Measurements from ENCODE around the gene PKIB.
"Not testable (repeated sequence)": the region's sequence is repeated elsewhere in the genome, so short reads cannot be mapped to it uniquely, and the experiment has no call there.

Gene PKIB

GRCh38 chr6:122609881-122610689 is at the start of gene PKIB:
Gene PKIB, plus strand, starts transcription at chr6:122610405. Its CDS starts 107,390 bp downstream, at chr6:122717795.
- DNase-seq = peak; percentile 77
- in situ Hi-C loops (cut with HindIII; ENCODE audit: low pct_ligation_motif_present, low pct_unique_long_range_greater_than_20kb, low sequenced_read_pairs) = no loop called here

GRCh38 chr6:122563364-122564052 is 46.7 kb upstream of the PKIB start:
- DNase-seq = no peak
- in situ Hi-C loops (cut with HindIII; ENCODE audit: low pct_ligation_motif_present, low pct_unique_long_range_greater_than_20kb, low sequenced_read_pairs) = no loop called here

- DNase-seq = no peak
- in situ Hi-C loops (cut with HindIII; ENCODE audit: low pct_ligation_motif_present, low pct_unique_long_range_greater_than_20kb, low sequenced_read_pairs) = no loop called here
These were observed 46.0 kb upstream of the PKIB start for GRCh38 chr6:122564230-122564629.

GRCh38 chr6:122565708-122566107 is 44.5 kb upstream of the PKIB start:
- DNase-seq = no peak
- in situ Hi-C loops (cut with HindIII; ENCODE audit: low pct_ligation_motif_present, low pct_unique_long_range_greater_than_20kb, low sequenced_read_pairs) = no loop called here

GRCh38 chr6:122567034-122567433 is 43.2 kb upstream of the PKIB start:
- DNase-seq = no peak
- in situ Hi-C loops (cut with HindIII; ENCODE audit: low pct_ligation_motif_present, low pct_unique_long_range_greater_than_20kb, low sequenced_read_pairs) = no loop called here

GRCh38 chr6:122568350-122568749 is 41.9 kb upstream of the PKIB start:
- DNase-seq = no peak
- in situ Hi-C loops (cut with HindIII; ENCODE audit: low pct_ligation_motif_present, low pct_unique_long_range_greater_than_20kb, low sequenced_read_pairs) = no loop called here

GRCh38 chr6:122568797-122569221 is 41.4 kb upstream of the PKIB start:
- DNase-seq = no peak
- in situ Hi-C loops (cut with HindIII; ENCODE audit: low pct_ligation_motif_present, low pct_unique_long_range_greater_than_20kb, low sequenced_read_pairs) = no loop called here

- no peak for DNase-seq
- in situ Hi-C loops (cut with HindIII; ENCODE audit: low pct_ligation_motif_present, low pct_unique_long_range_greater_than_20kb, low sequenced_read_pairs) = no loop called here
These were observed 40.9 kb upstream of the PKIB start for GRCh38 chr6:122569230-122569771.

GRCh38 chr6:122571888-122572287 is 38.3 kb upstream of the PKIB start:
- no peak for DNase-seq
- in situ Hi-C loops (cut with HindIII; ENCODE audit: low pct_ligation_motif_present, low pct_unique_long_range_greater_than_20kb, low sequenced_read_pairs) = no loop called here

GRCh38 chr6:122576888-122577287 is 33.3 kb upstream of the PKIB start:
- DNase-seq = no peak
- in situ Hi-C loops (cut with HindIII; ENCODE audit: low pct_ligation_motif_present, low pct_unique_long_range_greater_than_20kb, low sequenced_read_pairs) = no loop called here

- no peak for DNase-seq
- in situ Hi-C loops (cut with HindIII; ENCODE audit: low pct_ligation_motif_present, low pct_unique_long_range_greater_than_20kb, low sequenced_read_pairs) = no loop called here
These were observed 31.2 kb upstream of the PKIB start for GRCh38 chr6:122578961-122579360.

GRCh38 chr6:122580737-122581136 is 29.5 kb upstream of the PKIB start:
- in situ Hi-C loops (cut with HindIII; ENCODE audit: low pct_ligation_motif_present, low pct_unique_long_range_greater_than_20kb, low sequenced_read_pairs) = no loop called here
- no peak for DNase-seq

GRCh38 chr6:122589115-122589514 is 21.1 kb upstream of the PKIB start:
- DNase-seq = no peak
- in situ Hi-C loops (cut with HindIII; ENCODE audit: low pct_ligation_motif_present, low pct_unique_long_range_greater_than_20kb, low sequenced_read_pairs) = no loop called here

- DNase-seq; in situ Hi-C loops (cut with HindIII; ENCODE audit: low pct_ligation_motif_present, low pct_unique_long_range_greater_than_20kb, low sequenced_read_pairs): not testable (repeated sequence)
These were observed 11.9 kb upstream of the PKIB start for GRCh38 chr6:122598295-122598694.

- in situ Hi-C loops (cut with HindIII; ENCODE audit: low pct_ligation_motif_present, low pct_unique_long_range_greater_than_20kb, low sequenced_read_pairs) = no loop called here
- no peak for DNase-seq
These were observed 5.5 kb upstream of the PKIB start for GRCh38 chr6:122604676-122605075.

GRCh38 chr6:122610690-122611455 is 668 bp downstream of the PKIB start:
- in situ Hi-C loops (cut with HindIII; ENCODE audit: low pct_ligation_motif_present, low pct_unique_long_range_greater_than_20kb, low sequenced_read_pairs) = no loop called here
- DNase-seq = peak; percentile 41

GRCh38 chr6:122612838-122613237 is 2.6 kb downstream of the PKIB start:
- in situ Hi-C loops (cut with HindIII; ENCODE audit: low pct_ligation_motif_present, low pct_unique_long_range_greater_than_20kb, low sequenced_read_pairs) = no loop called here
- DNase-seq = no peak

GRCh38 chr6:122614303-122614702 is 4.1 kb downstream of the PKIB start:
- no peak for DNase-seq

GRCh38 chr6:122615409-122615808 is 5.2 kb downstream of the PKIB start:
- in situ Hi-C loops (cut with HindIII; ENCODE audit: low pct_ligation_motif_present, low pct_unique_long_range_greater_than_20kb, low sequenced_read_pairs) = no loop called here
- no peak for DNase-seq

More at GRCh38 chr6:122614303-122614702, 4.1 kb downstream of the PKIB start:
- in situ Hi-C loops (cut with HindIII; ENCODE audit: low pct_ligation_motif_present, low pct_unique_long_range_greater_than_20kb, low sequenced_read_pairs) = no loop called here
